ENCODE data around the gene AGO3. TPM values are rescaled to one million over a fixed set of nuclear protein-coding genes. Genes with fewer than 3 reads are reported as not detected.

AGO3 gene
- total and polyA plus RNA-seq, 4 experiments from 2014 or later = 11.2 to 47.3 (median 29.5) TPM

DNA sequence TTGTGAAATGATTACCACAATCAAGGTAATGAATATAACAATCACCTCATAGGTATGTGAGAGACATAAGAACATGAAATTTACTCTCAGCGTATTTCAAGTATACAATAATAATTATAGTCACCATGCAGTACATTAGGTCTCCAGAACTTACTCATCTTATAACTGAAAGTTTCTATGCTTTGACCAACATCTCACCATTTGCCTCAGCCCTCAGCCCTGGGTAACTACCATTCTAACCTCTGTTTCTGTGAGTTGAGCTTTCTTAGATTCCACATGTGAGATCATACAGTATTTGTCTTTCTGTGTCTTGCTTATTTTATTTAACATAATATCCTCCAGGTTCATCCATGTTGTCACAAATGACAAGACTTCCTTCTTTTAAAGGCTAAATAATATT is 57.3 kb downstream of the AGO3 start:
- POLR2A ChIA-PET (ENCODE audit: partially characterized antibody) = interaction anchor here (0.6 kb wide), 1 partner anchor 29 kb away, joined by 3 read pairs; no protein-coding TSS in a partner anchor

DNA sequence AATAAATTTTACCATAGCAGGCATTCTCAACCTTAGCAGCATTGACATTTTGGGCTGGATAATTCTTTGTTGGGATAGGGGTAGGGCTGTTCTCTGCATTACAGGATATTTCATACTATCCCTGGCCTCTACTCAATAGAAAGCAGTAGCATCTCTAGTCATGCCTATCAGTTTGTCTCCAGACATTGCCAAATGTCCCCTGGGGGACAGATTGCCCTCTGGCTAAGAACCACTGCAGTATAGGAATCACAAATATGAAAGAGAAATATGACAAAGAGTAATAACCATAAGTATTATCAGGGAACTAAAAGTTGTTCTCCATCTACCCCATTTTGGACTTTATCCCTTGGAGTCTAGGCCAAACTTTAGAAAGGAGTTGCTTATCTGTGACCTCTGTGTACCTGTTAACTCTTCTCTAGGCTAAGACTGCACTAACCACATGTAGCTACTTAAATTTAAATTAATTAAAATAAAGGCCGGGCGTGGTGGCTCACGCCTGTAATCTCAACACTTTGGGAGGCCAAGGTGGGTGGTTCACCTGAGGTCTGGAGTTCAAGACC is 76.1 kb downstream of the AGO3 start:
- Mint-ChIP-seq H3K27me3 (no peaks in the 10 kb centered on the region), H3K36me3 (peaks cover 22 to 30% of the 10 kb centered on the region in 2 donors), H3K27ac (no peak overlapping the region), H3K4me1 (no peaks in the 10 kb centered on the region), H3K9me3 (no peaks in the 10 kb centered on the region), H3K4me3 (no peak overlapping the region)
- Histone ChIP-seq H3K27ac (ENCODE audit: low read depth, low read length) (no peak overlapping the region), H3K4me1 (ENCODE audit: insufficient read depth, low read length) (no peaks in the 10 kb centered on the region), H3K9me3 (ENCODE audit: control insufficient read depth in 1 of 2, low read length in 2 of 2) (no peaks in the 10 kb centered on the region), H3K36me3 (ENCODE audit: insufficient read depth, low read length) (no peaks in the 10 kb centered on the region), H3K27me3 (ENCODE audit: insufficient read depth, low read length) (no peaks in the 10 kb centered on the region), H3K4me3 (ENCODE audit: low read length in 2 of 2) (no peak overlapping the region)
- intact Hi-C loops (cut with micrococcal nuclease) = no loop called here
- CTCF ChIA-PET (ENCODE audit: partially characterized antibody) = no interaction called here
- DNase-seq = no peak
- POLR2A ChIA-PET (ENCODE audit: partially characterized antibody) = no interaction called here

More for the DNA sequence above, 57.3 kb downstream of the AGO3 start:
- Histone ChIP-seq H3K4me3 (ENCODE audit: low read length in 2 of 2) (no peak overlapping the region), H3K4me1 (ENCODE audit: insufficient read depth, low read length) (no peaks in the 10 kb centered on the region), H3K27me3 (ENCODE audit: insufficient read depth, low read length) (no peaks in the 10 kb centered on the region), H3K36me3 (ENCODE audit: insufficient read depth, low read length) (no peaks in the 10 kb centered on the region), H3K27ac (ENCODE audit: low read depth, low read length) (no peak overlapping the region), H3K9me3 (ENCODE audit: control insufficient read depth in 1 of 2, low read length in 2 of 2) (no peaks in the 10 kb centered on the region)
- H3K9me3 Mint-ChIP-seq = no peaks in the 10 kb centered on the region
- peak in 1 of 5 donors; percentile 21 for DNase-seq
- intact Hi-C loops (cut with micrococcal nuclease) = no loop called here
- H3K36me3 Mint-ChIP-seq = peaks cover 28 to 36% of the 10 kb centered on the region in 2 donors
- H3K27ac Mint-ChIP-seq = no peak overlapping the region
- no peaks in the 10 kb centered on the region for H3K4me1 Mint-ChIP-seq
- no peaks in the 10 kb centered on the region for H3K27me3 Mint-ChIP-seq
- H3K4me3 Mint-ChIP-seq = no peak overlapping the region
- CTCF ChIA-PET (ENCODE audit: partially characterized antibody) = no interaction called here

DNA sequence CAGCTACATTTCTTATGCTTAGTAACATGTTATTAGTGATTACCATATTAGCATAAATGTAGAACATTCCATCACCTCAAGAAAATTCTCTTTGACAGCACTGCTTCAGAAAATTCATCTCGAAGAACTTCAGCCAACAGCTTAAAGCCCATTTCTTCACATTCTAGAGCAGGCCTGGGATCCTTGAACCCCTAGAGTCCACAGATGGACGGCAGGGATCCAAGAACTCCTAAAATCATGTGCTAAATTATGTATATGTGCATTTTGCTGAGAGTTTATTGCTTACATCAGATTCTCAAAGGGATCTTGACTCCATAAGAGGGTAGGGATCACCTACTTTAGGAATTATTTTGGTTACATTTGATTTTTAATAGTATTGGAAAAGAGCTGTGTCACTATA is 76.8 kb downstream of the AGO3 start:
- H3K27me3 ChIP-seq (ENCODE audit: insufficient read depth, low read length) = no peaks in the 10 kb centered on the region
- no peak overlapping the region for H3K4me3 Mint-ChIP-seq
- CTCF ChIA-PET (ENCODE audit: partially characterized antibody) = no interaction called here
- no peaks in the 10 kb centered on the region for H3K4me1 ChIP-seq (ENCODE audit: insufficient read depth, low read length)
- no peaks in the 10 kb centered on the region for H3K4me1 Mint-ChIP-seq
- intact Hi-C loops (cut with micrococcal nuclease) = no loop called here
- H3K27ac ChIP-seq (ENCODE audit: low read depth, low read length) = no peak overlapping the region
- no peak overlapping the region for H3K27ac Mint-ChIP-seq
- no peaks in the 10 kb centered on the region for H3K9me3 ChIP-seq (ENCODE audit: control insufficient read depth in 1 of 2, low read length in 2 of 2)
- H3K27me3 Mint-ChIP-seq = no peaks in the 10 kb centered on the region
- POLR2A ChIA-PET (ENCODE audit: partially characterized antibody) = no interaction called here
- peaks cover 22 to 33% of the 10 kb centered on the region in 2 donors for H3K36me3 Mint-ChIP-seq
- no peaks in the 10 kb centered on the region for H3K9me3 Mint-ChIP-seq
- H3K36me3 ChIP-seq (ENCODE audit: insufficient read depth, low read length) = no peaks in the 10 kb centered on the region
- H3K4me3 ChIP-seq (ENCODE audit: low read length in 2 of 2) = no peak overlapping the region
- DNase-seq = no peak

DNA sequence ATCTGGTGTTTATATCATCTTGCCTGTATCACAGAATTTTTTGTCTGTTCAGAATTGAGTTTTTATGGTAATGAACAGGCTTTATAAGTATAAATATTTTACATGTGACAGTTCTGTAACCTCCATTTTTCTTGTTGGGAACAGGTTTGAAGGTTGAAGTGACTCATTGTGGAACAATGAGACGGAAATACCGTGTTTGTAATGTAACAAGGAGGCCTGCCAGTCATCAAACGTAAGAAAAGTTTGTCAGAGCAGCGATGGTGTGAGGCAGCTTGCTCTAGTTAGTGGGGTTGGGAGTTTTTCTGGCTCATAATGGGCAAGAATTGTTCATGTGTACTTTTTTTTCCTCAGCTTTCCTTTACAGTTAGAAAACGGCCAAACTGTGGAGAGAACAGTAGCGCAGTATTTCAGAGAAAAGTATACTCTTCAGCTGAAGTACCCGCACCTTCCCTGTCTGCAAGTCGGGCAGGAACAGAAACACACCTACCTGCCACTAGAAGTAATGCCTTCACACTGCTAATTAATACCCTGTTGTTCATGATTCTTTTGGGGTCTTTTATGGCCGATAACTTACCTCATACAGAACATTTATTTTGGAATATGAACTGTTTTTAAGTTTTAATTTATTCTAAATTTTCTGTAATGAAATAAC is 77.8 kb downstream of the AGO3 start:
- H3K36me3 Mint-ChIP-seq = peaks cover 29 to 38% of the 10 kb centered on the region in 2 donors
- no peak for DNase-seq
- H3K27me3 Mint-ChIP-seq = no peaks in the 10 kb centered on the region
- intact Hi-C loops (cut with micrococcal nuclease) = no loop called here
- no peaks in the 10 kb centered on the region for H3K9me3 Mint-ChIP-seq
- H3K4me3 ChIP-seq (ENCODE audit: low read length in 2 of 2) = no peak overlapping the region
- H3K4me3 Mint-ChIP-seq = no peak overlapping the region
- H3K4me1 Mint-ChIP-seq = no peaks in the 10 kb centered on the region
- POLR2A ChIA-PET (ENCODE audit: partially characterized antibody) = no interaction called here
- H3K36me3 ChIP-seq (ENCODE audit: insufficient read depth, low read length) = peaks cover 6% of the 10 kb centered on the region
- CTCF ChIA-PET (ENCODE audit: partially characterized antibody) = no interaction called here
- no peak overlapping the region for H3K27ac ChIP-seq (ENCODE audit: low read depth, low read length)
- no peaks in the 10 kb centered on the region for H3K4me1 ChIP-seq (ENCODE audit: insufficient read depth, low read length)
- H3K27me3 ChIP-seq (ENCODE audit: insufficient read depth, low read length) = no peaks in the 10 kb centered on the region
- no peaks in the 10 kb centered on the region for H3K9me3 ChIP-seq (ENCODE audit: control insufficient read depth in 1 of 2, low read length in 2 of 2)
- no peak overlapping the region for H3K27ac Mint-ChIP-seq

DNA sequence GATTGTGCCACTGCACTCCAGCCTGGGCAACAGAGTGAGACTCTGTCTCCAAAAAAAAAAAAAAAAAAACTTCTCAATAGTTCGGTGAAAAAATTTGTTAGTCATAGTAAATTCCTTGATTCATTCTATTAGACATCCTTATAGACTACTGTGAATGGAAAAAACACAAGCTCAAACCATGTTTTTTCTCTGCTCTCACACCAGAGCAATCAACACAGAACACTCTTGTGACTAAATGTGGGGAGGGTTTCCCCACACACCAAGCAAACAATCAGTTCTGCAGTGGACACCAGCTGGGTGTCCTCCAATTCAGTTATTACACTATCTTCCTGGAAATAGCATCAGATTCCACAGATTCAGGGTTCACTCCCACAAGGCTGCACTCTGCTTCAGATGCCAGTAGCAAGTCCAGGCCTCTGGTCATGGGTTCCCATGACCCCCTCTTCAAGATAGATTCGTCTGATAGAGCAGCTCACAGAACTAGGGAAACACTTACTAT is 83.9 kb downstream of the AGO3 start:
- H3K36me3 ChIP-seq (ENCODE audit: insufficient read depth, low read length) = peaks cover 27% of the 10 kb centered on the region
- CTCF ChIA-PET (ENCODE audit: partially characterized antibody) = no interaction called here
- H3K27me3 Mint-ChIP-seq = no peaks in the 10 kb centered on the region
- peaks cover 34 to 61% of the 10 kb centered on the region in 2 donors for H3K36me3 Mint-ChIP-seq
- H3K27ac ChIP-seq (ENCODE audit: low read depth, low read length) = no peak overlapping the region
- H3K4me3 Mint-ChIP-seq = no peak overlapping the region
- intact Hi-C loops (cut with micrococcal nuclease) = no loop called here
- no peak overlapping the region for H3K27ac Mint-ChIP-seq
- no peaks in the 10 kb centered on the region for H3K9me3 ChIP-seq (ENCODE audit: control insufficient read depth in 1 of 2, low read length in 2 of 2)
- no peaks in the 10 kb centered on the region for H3K9me3 Mint-ChIP-seq
- DNase-seq = no peak
- H3K4me3 ChIP-seq (ENCODE audit: low read length in 2 of 2) = no peak overlapping the region
- H3K27me3 ChIP-seq (ENCODE audit: insufficient read depth, low read length) = no peaks in the 10 kb centered on the region
- H3K4me1 Mint-ChIP-seq = no peaks in the 10 kb centered on the region
- POLR2A ChIA-PET (ENCODE audit: partially characterized antibody) = no interaction called here
- no peaks in the 10 kb centered on the region for H3K4me1 ChIP-seq (ENCODE audit: insufficient read depth, low read length)

DNA sequence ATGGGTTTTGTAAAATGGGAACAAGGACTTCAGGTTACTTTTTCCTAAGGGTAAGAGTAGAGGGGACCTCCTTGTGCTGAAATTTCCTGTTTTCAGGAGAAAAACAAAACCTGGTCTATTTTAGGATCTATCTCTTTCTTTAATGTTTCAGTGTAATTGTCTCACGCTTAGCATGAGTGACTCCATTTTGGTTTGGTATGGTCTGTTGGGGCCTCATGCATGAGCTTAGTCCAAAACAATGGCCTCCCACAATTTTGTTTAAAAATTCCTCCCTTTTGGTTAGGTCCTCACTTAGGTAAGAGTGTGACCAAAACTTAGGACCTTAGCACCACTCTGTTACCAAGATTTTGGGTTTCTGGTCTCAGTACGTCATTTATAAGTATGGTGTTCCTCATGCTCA is 85.8 kb downstream of the AGO3 start:
- intact Hi-C loops (cut with micrococcal nuclease) = no loop called here
- H3K27ac Mint-ChIP-seq = peak overlapping the region in 1 of 7 donors; percentile 32
- H3K27me3 Mint-ChIP-seq = no peaks in the 10 kb centered on the region
- H3K36me3 ChIP-seq (ENCODE audit: insufficient read depth, low read length) = peaks cover 27% of the 10 kb centered on the region
- H3K4me3 Mint-ChIP-seq = no peak overlapping the region
- ChIA-PET CTCF (ENCODE audit: partially characterized antibody) (no interaction called here), POLR2A (ENCODE audit: partially characterized antibody) (no interaction called here)
- H3K36me3 Mint-ChIP-seq = peaks cover 35 to 64% of the 10 kb centered on the region in 2 donors
- no peak for DNase-seq
- no peak overlapping the region for H3K27ac ChIP-seq (ENCODE audit: low read depth, low read length)
- no peak overlapping the region for H3K4me3 ChIP-seq (ENCODE audit: low read length in 2 of 2)
- H3K4me1 ChIP-seq (ENCODE audit: insufficient read depth, low read length) = no peaks in the 10 kb centered on the region
- H3K9me3 ChIP-seq (ENCODE audit: control insufficient read depth in 1 of 2, low read length in 2 of 2) = no peaks in the 10 kb centered on the region
- H3K4me1 Mint-ChIP-seq = no peaks in the 10 kb centered on the region
- no peaks in the 10 kb centered on the region for H3K27me3 ChIP-seq (ENCODE audit: insufficient read depth, low read length)
- no peaks in the 10 kb centered on the region for H3K9me3 Mint-ChIP-seq

DNA sequence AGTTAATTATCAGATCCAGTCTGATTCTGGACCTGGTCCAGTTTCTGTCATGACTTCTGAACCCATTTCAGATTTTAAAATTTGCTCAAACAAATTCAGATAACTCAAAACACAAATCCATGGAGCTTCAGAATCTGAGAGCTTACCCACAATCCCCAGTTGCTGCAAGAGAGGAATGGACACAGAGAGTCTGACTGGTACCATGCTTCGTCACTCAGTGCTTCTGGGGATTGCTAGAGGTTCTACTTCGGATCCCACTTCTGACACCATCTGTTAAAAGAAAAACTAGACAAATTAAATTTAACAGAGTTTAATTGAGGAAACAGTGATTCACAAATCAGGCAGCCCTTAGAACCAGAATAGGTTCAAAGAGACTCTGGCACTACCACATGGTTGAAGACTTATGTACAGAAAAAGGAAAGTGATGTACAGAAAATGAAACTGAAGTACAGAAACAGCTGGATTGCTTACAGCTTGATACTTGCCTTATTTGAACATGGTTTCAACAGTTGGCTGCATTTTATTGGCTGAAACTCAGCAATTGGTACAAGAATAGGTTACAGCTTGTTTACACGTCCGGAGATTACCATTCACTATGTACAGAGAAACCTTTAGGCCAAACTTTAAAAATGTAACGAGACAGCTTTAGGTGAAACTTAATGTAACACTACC is 92.3 kb downstream of the AGO3 start:
- H3K36me3 Mint-ChIP-seq = peaks cover 37 to 48% of the 10 kb centered on the region in 2 donors
- intact Hi-C loops (cut with micrococcal nuclease) = no loop called here
- Histone ChIP-seq H3K4me3 (ENCODE audit: low read length in 2 of 2) (no peak overlapping the region), H3K27me3 (ENCODE audit: insufficient read depth, low read length) (no peaks in the 10 kb centered on the region), H3K4me1 (ENCODE audit: insufficient read depth, low read length) (no peaks in the 10 kb centered on the region), H3K9me3 (ENCODE audit: control insufficient read depth in 1 of 2, low read length in 2 of 2) (no peaks in the 10 kb centered on the region), H3K27ac (ENCODE audit: low read depth, low read length) (no peak overlapping the region), H3K36me3 (ENCODE audit: insufficient read depth, low read length) (peaks cover 20% of the 10 kb centered on the region)
- H3K4me3 Mint-ChIP-seq = no peak overlapping the region
- H3K4me1 Mint-ChIP-seq = no peaks in the 10 kb centered on the region
- no peaks in the 10 kb centered on the region for H3K27me3 Mint-ChIP-seq
- no peak for DNase-seq
- peaks cover 0 to 3% (median 0%) of the 10 kb centered on the region in 8 donors for H3K9me3 Mint-ChIP-seq
- peak overlapping the region in 3 of 7 donors; percentile 16 to 88 (median 32) for H3K27ac Mint-ChIP-seq
- POLR2A ChIA-PET (ENCODE audit: partially characterized antibody) = no interaction called here
- CTCF ChIA-PET (ENCODE audit: partially characterized antibody) = no interaction called here
